NCI-H345 treated with DMSO at 0.1 percent for 48 hours (cell line): Measurements from ENCODE around the gene OVCH2.
A peak's percentile ranks its signal among the peaks of the same experiment; 100 is the strongest.
"Not testable (repeated sequence)": the region's sequence is repeated elsewhere in the genome, so short reads cannot be mapped to it uniquely, and the experiment has no call there.

Experiments
- DNase-seq: peaks from one replicate; lab custom pipeline; 2025; ENCODE audit not compliant: unreplicated experiment; lab: John Stamatoyannopoulos, UW

OVCH2 gene

DNA sequence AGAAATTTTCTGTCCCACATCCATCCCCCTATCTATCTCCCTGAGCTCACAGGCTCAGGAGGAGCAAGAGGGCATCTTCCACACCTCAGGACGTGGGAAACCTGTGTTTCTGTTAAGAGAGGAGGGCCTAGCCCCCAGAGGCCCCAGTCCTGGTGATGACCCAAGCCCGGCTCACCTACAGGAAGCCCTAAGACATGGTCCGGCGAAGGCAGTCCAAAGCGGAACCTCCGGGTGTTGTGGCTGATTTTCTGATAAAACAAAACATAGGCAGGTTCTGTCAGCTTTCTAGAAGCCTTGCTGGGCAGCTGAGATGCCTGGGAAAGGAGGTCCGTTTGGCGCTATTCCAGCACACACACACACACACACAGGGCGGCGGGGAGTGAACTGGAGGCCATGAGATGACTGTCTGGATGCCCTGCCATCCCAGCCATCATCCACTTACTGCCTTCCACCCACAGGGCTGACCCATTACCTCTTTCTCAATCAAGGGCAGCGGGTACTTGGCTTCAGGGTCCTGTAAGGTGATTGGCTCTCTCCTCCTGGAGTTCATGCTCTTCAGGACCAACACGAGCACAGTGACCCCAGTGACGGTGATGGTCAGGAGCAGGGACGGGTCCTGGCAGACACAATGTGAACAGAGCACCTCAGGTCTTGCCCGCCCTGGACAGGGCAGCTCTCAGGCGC lies 33.9 kb downstream of the OVCH2 start:
- no peak for DNase-seq

- DNase-seq = no peak
These were observed 34.7 kb downstream of the OVCH2 start for GRCh38 chr11:7671347-7672215.

- no peak for DNase-seq
These were observed 35.6 kb downstream of the OVCH2 start for GRCh38 chr11:7670641-7671040.

DNA sequence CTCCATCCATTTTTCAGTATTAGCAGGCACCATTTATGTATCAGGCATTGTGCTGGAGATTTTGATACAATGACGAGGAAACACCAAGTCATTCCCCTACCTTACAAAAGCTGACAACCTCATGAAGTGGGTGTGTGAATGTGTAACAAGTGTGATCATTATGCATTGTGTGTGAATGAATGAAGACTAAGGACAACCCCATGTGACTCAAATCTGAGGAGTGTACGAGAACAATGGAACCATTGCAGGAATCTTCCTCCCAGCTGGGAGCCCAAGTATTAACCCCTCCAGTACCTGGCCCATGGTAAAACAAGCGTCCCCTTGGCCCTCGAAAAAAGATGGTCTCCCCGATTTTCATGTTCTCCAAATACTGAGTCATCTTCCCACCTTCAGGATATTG lies 37.4 kb downstream of the OVCH2 start:
- no peak for DNase-seq

DNA sequence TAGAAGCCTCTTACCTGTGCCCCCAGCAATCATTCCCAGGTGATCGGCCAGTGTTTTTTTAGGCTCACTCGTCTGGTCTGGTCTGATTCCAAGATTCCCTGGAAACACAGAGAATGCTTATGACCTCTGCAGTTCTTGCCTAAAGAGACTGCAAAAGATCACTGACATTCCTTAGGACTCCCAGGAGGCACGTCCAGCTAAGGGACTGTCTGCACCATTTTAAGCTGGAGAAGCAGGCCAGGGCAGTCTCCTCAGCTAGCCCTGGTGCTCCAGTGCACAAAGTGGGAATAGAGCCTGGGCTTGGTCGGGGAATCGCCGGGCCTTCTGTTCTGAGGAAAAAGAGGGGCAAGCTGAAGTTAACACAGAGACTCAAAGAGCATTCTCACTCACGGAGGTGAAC lies 37.8 kb downstream of the OVCH2 start:
- no peak for DNase-seq

DNA sequence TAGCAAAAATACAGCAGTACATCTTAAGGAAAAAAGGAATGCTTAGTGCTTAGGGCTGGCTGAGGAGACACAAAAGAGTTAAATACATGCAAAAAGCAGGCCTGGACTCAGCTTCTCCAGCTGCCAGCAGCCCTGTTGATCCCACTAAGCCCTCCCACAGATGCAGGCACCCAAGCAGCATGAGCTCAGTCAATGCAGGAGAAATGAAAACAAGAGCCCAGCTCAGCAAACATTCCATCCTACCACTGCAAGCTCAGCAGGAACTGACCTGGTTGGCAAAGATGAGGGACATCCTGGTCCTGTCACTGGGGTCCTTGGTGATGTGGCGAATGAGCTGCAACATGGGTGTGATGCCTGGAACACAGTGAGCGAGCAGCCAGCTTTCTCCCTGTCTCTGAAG lies 38.8 kb downstream of the OVCH2 start:
- DNase-seq = no peak

- DNase-seq = no peak
These were observed 39.9 kb downstream of the OVCH2 start for GRCh38 chr11:7666292-7666866.

- peak; percentile 68 for DNase-seq
These were observed 40.6 kb downstream of the OVCH2 start for GRCh38 chr11:7665473-7666291.

GRCh38 chr11:7664867-7665266 lies 41.4 kb downstream of the OVCH2 start:
- no peak for DNase-seq

GRCh38 chr11:7663531-7663930 lies 42.7 kb downstream of the OVCH2 start:
- DNase-seq = not testable (repeated sequence)

GRCh38 chr11:7657306-7658025 lies 48.8 kb downstream of the OVCH2 start:
- DNase-seq = peak; percentile 27

- DNase-seq = no peak
These were observed 49.6 kb downstream of the OVCH2 start for GRCh38 chr11:7656704-7657103.

GRCh38 chr11:7655253-7656217 lies 50.7 kb downstream of the OVCH2 start:
- DNase-seq = no peak

- DNase-seq = no peak
These were observed 52.0 kb downstream of the OVCH2 start for GRCh38 chr11:7654195-7654705.

DNA sequence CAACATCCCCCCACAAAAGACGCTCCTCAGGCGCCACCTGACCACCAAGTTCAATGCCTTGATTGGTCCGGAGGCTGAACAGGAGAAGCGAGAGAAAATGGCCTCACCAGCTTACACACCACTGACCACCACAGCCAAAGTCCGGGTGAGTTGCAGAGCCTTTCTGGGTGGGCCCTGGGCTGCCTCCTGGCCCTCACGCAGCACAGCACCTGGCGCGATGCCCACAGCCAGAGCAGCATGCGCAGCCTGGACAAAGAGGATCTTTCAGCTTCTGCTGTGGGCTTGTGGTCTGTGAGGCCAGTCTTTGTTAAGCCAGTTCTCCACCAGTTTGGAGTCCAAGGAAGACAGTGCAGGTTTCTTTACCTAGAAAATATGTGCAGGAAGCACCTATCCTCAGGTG lies 54.6 kb downstream of the OVCH2 start:
- DNase-seq = no peak

DNA sequence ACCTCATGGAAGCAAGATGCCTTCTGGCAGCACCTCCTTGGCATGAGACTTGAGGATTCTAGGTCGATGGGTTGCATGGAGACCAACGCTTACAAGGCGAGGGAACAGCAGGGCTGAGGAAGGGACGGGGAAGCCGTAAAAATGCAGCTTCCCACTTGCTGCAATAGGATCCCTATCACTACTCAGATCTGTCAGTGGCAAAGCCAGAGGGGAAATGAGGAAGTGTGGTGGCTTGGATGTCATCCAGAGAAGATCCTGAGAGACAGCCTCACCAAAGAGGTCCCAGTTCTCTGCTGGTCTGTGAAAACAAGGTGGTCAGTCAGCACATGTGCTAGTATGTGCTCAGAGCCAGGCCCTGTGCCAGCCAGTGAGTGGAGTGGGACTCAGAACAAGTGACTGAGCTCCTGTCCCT lies 55.1 kb downstream of the OVCH2 start:
- no peak for DNase-seq

- no peak for DNase-seq
These were observed 58.0 kb downstream of the OVCH2 start for GRCh38 chr11:7648264-7648663.

DNA sequence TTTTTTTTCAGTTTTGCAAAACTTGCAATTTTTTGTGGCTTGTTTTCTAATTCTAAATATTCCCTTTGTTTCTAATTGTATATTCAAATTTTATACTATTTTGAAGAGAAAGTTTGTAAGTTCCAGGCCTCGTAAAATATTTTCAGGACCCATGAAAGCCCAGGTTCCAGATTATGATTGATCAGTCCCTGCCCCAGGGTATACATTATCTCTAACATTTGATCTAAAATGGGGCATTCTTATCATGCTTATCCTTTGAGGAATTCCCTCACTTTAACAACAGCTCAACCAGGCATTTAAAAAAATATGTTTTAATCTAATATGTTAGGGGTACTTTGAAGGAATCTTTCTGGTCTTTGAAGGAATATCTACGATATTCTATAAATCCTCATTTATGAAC lies 59.4 kb downstream of the OVCH2 start:
- DNase-seq = no peak

DNA sequence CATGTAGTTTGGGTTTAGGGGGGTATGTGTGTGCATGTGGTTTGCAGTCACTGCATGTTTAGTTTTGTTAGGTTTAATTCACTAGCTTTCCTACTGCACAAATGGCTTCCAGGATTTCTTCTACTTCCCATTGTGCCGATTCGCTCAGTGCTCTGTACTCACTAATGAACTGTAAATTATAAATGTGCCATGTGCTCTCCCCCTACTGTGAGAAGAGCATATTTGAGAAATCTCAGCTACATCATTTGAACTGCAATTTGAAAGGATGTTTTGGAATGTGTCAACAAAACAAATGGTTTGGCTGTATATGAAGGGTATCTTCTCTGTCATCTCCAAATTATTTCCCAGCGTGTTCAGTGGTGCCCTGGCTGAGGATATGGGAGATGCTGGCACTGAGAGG lies 61.1 kb downstream of the OVCH2 start:
- DNase-seq = no peak
